GM23338 (cell line): Measurements from ENCODE around the gene ANKRD34B. TPM values are rescaled to one million over a fixed set of nuclear protein-coding genes. Genes with fewer than 3 reads are reported as not detected.

ENCODE experiments used
- ATAC-seq: fragments of 200-7000 bp; cut with Tn5 transposase; 3 replicates; pipeline ENCODE4 v1.9.1; 2020
- DNase-seq: peaks from one replicate; pipeline ENCODE4 v3.0.0-alpha.2; 2015; ENCODE audit warnings: low spot score
- H2AFZ ChIP-seq: fragments of 200-600 bp; sonication (generic); 2 replicates; pipeline ENCODE4 v1.8.0; 2016; ENCODE audit warnings: antibody characterized with exemption, mild to moderate bottlenecking, moderate library complexity
- H3F3A ChIP-seq: fragments of 200-600 bp; sonication (generic); replicated peaks from 2 replicates; pipeline ENCODE4 v1.8.0; 2017; ENCODE audit warnings: antibody characterized with exemption, mixed run types, low read depth
- H3K27ac ChIP-seq: fragments of 200-600 bp; sonication (generic); 2 replicates; pipeline ENCODE4 v1.6.1; 2016; ENCODE audit warnings: low read depth
- H3K27me3 ChIP-seq: fragments of 200-600 bp; sonication (generic); 2 replicates; pipeline ENCODE4 v1.8.0; 2016; ENCODE audit warnings: mild to moderate bottlenecking, mixed run types, moderate library complexity; ENCODE audit not compliant: insufficient read depth
- H3K36me3 ChIP-seq: fragments of 200-600 bp; sonication (generic); 2 replicates; pipeline ENCODE4 v1.8.0; 2016; ENCODE audit warnings: mild to moderate bottlenecking; ENCODE audit not compliant: insufficient read depth
- H3K4me1 ChIP-seq: fragments of 200-600 bp; sonication (generic); 2 replicates; pipeline ENCODE4 v1.8.0; 2016; ENCODE audit warnings: mild to moderate bottlenecking, moderate library complexity; ENCODE audit not compliant: insufficient read depth
- H3K4me2 ChIP-seq: fragments of 200-600 bp; sonication (generic); 2 replicates; pipeline ENCODE4 v1.7.1; 2017; ENCODE audit warnings: mixed run types
- H3K4me3 ChIP-seq: fragments of 200-600 bp; sonication (generic); 2 replicates; pipeline ENCODE4 v1.6.1; 2016; ENCODE audit warnings: mixed run types
- H3K79me2 ChIP-seq: fragments of 200-600 bp; sonication (generic); replicated peaks from 2 replicates; pipeline ENCODE4 v1.8.0; 2017; ENCODE audit warnings: mild to moderate bottlenecking; ENCODE audit not compliant: insufficient read depth
- H3K9me2 ChIP-seq: fragments of 200-600 bp; sonication (generic); 2 replicates; pipeline ENCODE4 v1.8.0; 2017; ENCODE audit not compliant: insufficient read depth
- H4K20me1 ChIP-seq: fragments of 200-600 bp; sonication (generic); replicated peaks from 2 replicates; pipeline ENCODE4 v1.8.0; 2017; ENCODE audit warnings: mild to moderate bottlenecking; ENCODE audit not compliant: insufficient read depth
- H3K27ac Mint-ChIP-seq: 2 replicates; pipeline ENCODE4 v1.8.0; 2020; ENCODE audit warnings: inconsistent platforms, mild to moderate bottlenecking, moderate library complexity, mixed read lengths
- H3K27me3 Mint-ChIP-seq: 3 replicates; pipeline ENCODE4 v1.8.0; 2022; ENCODE audit warnings: low read depth, mild to moderate bottlenecking, moderate library complexity, mixed read lengths, inconsistent platforms; ENCODE audit not compliant: insufficient read depth, poor library complexity
- H3K36me3 Mint-ChIP-seq: 3 replicates; pipeline ENCODE4 v1.8.0; 2021; ENCODE audit warnings: low read depth, mild to moderate bottlenecking, inconsistent platforms, moderate library complexity, mixed read lengths
- H3K4me1 Mint-ChIP-seq: 3 replicates; pipeline ENCODE4 v1.8.0; 2020; ENCODE audit warnings: mild to moderate bottlenecking, inconsistent platforms, mixed read lengths
- H3K4me3 Mint-ChIP-seq: 3 replicates; pipeline ENCODE4 v1.8.0; 2021; ENCODE audit warnings: moderate library complexity, mild to moderate bottlenecking, inconsistent platforms, mixed read lengths
- H3K9me3 Mint-ChIP-seq: 3 replicates; pipeline ENCODE4 v1.8.0; 2020; ENCODE audit warnings: moderate library complexity, mild to moderate bottlenecking, inconsistent platforms, mixed read lengths
- CREB1 ChIP-seq: fragments of 250-450 bp; sonication (Bioruptor Pico); IDR thresholded peaks from 2 replicates; pipeline ENCODE4 v1.5.0; 2020; ENCODE audit warnings: low read depth, mild to moderate bottlenecking, moderate library complexity
- ETS1 ChIP-seq: IDR thresholded peaks from 2 replicates; pipeline ENCODE4 v1.6.1; 2016; ENCODE audit warnings: antibody characterized with exemption
- EZH2 ChIP-seq: fragments of 200-600 bp; sonication (generic); IDR thresholded peaks from one replicate; pipeline ENCODE4 v1.8.0; 2017; ENCODE audit warnings: antibody characterized with exemption, mild to moderate bottlenecking, low read depth; ENCODE audit not compliant: unreplicated experiment
- EZH2phosphoT487 ChIP-seq: fragments of 200-600 bp; sonication (generic); IDR thresholded peaks from one replicate; pipeline ENCODE4 v1.8.1; 2018; ENCODE audit warnings: antibody characterized with exemption; ENCODE audit not compliant: unreplicated experiment
- JUNB ChIP-seq: IDR thresholded peaks from one replicate; pipeline ENCODE4 v1.6.1; 2016; ENCODE audit warnings: antibody characterized with exemption; ENCODE audit not compliant: unreplicated experiment
- NANOG ChIP-seq: IDR thresholded peaks from 2 replicates; pipeline ENCODE4 v1.6.1; 2016; ENCODE audit warnings: antibody characterized with exemption, borderline replicate concordance
- POLR2AphosphoS5 ChIP-seq: IDR thresholded peaks from 2 replicates; pipeline ENCODE4 v1.6.1; 2016; ENCODE audit warnings: antibody characterized with exemption, low read depth
- REST ChIP-seq: IDR thresholded peaks from one replicate; pipeline ENCODE4 v1.6.1; 2018; ENCODE audit warnings: antibody characterized with exemption; ENCODE audit not compliant: unreplicated experiment
- STAT1 ChIP-seq: IDR thresholded peaks from one replicate; pipeline ENCODE4 v1.6.1; 2016; ENCODE audit warnings: antibody characterized with exemption; ENCODE audit not compliant: unreplicated experiment
- ZNF114 ChIP-seq: fragments of 250-450 bp; sonication (Bioruptor Pico); IDR thresholded peaks from 2 replicates; pipeline ENCODE4 v1.5.0; 2020; ENCODE audit warnings: mild to moderate bottlenecking, moderate library complexity
- ZNF331 ChIP-seq: fragments of 250-450 bp; sonication (Bioruptor Pico); IDR thresholded peaks from 2 replicates; pipeline ENCODE4 v1.5.0; 2020; ENCODE audit warnings: low read depth, mild to moderate bottlenecking, moderate library complexity
- ZNF462 ChIP-seq: fragments of 250-450 bp; sonication (Bioruptor Pico); IDR thresholded peaks from 2 replicates; pipeline ENCODE4 v1.5.0; 2020; ENCODE audit warnings: mild to moderate bottlenecking, moderate library complexity
- polyA plus RNA-seq: library from polyadenylated mRNA; unstranded; fragments of >200 nt; fragmentation: Nextera tagmentation; extraction: Ambion mirVana; gene quantifications from 2 replicates; pipeline ENCODE4 v1.2.1, GENCODE V29; 2016
- total RNA-seq: library from RNA; depleted of rRNA; stranded (reverse); fragments of >200 nt; shearing (Covaris generic); gene quantifications from 2 replicates; pipeline ENCODE4 v1.2.3, GENCODE V29; 2014

The ANKRD34B gene
- total and polyA plus RNA-seq, 2 experiments from 2014 or later: 1.6 to 2.9 TPM

- TF ChIP-seq ZNF331 (CRISPR knock-in tag) (no peak), POLR2AphosphoS5 (no peak), ZNF114 (CRISPR knock-in tag) (no peak)
- H3K27me3 Mint-ChIP-seq: peaks cover 20% of the 10 kb centered on the region
- no peak overlapping the region for H3K4me3 Mint-ChIP-seq
- Histone ChIP-seq H3K4me2 (no peak overlapping the region), H3K36me3 (no peaks in the 10 kb centered on the region), H3K27me3 (peaks cover 38% of the 10 kb centered on the region), H4K20me1 (no peaks in the 10 kb centered on the region), H3K9me2 (no peaks in the 10 kb centered on the region), H3K79me2 (no peaks in the 10 kb centered on the region), H3F3A (no peaks in the 10 kb centered on the region), H3K4me3 (no peak overlapping the region), H3K4me1 (peaks cover 16% of the 10 kb centered on the region), H2AFZ (no peak overlapping the region), H3K27ac (no peak overlapping the region)
- peaks cover 23% of the 10 kb centered on the region for H3K4me1 Mint-ChIP-seq
- DNase-seq (no peak), ATAC-seq (no peak)
- no peak overlapping the region for H3K27ac Mint-ChIP-seq
- no peaks in the 10 kb centered on the region; the same call in 2 of the 3 replicates for H3K9me3 Mint-ChIP-seq
- H3K36me3 Mint-ChIP-seq: no peaks in the 10 kb centered on the region; the same call in 2 of the 3 replicates
Observed at GRCh38 chr5:80565330-80565729, 4.8 kb downstream of the ANKRD34B start.

GRCh38 chr5:80559244-80559643, 10.8 kb downstream of the ANKRD34B start:
- H3K4me3 ChIP-seq: no peak overlapping the region
- no peak overlapping the region for H3K4me2 ChIP-seq
- no peak for DNase-seq
- H3K4me1 ChIP-seq: peaks cover 18% of the 10 kb centered on the region
- H3F3A ChIP-seq: no peaks in the 10 kb centered on the region
- H3K36me3 ChIP-seq: no peaks in the 10 kb centered on the region
- no peaks in the 10 kb centered on the region for H4K20me1 ChIP-seq
- H3K9me2 ChIP-seq: peaks cover 3% of the 10 kb centered on the region; the same call in 1 of the 2 replicates
- no peak for ATAC-seq
- H2AFZ ChIP-seq: no peak overlapping the region
- Mint-ChIP-seq H3K9me3 (no peaks in the 10 kb centered on the region; the same call in 2 of the 3 replicates), H3K27ac (no peak overlapping the region), H3K27me3 (peaks cover 5% of the 10 kb centered on the region), H3K4me3 (no peak overlapping the region), H3K36me3 (no peaks in the 10 kb centered on the region), H3K4me1 (peaks cover 40% of the 10 kb centered on the region)
- no peak overlapping the region for H3K27ac ChIP-seq
- no peaks in the 10 kb centered on the region for H3K79me2 ChIP-seq
- no peaks in the 10 kb centered on the region for H3K27me3 ChIP-seq
- TF ChIP-seq NANOG (no peak), REST (no peak), CREB1 (CRISPR knock-in tag) (no peak), EZH2phosphoT487 (no peak), ZNF331 (CRISPR knock-in tag) (no peak), EZH2 (no peak), ZNF462 (CRISPR knock-in tag) (no peak), POLR2AphosphoS5 (no peak), JUNB (no peak), STAT1 (no peak), ETS1 (no peak)
